Transverse colon (tissue), 4 donors: ENCODE results near the gene WAPL. TPM values are rescaled to one million over a fixed set of nuclear protein-coding genes. Genes with fewer than 3 reads are reported as not detected.

Experiments
- DNase-seq: peaks from one replicate; pipeline ENCODE4 v3.0.0-alpha.2; 2019
- H3K27ac ChIP-seq, 4 donors: fragments of 200-600 bp; sonication (generic); 2 replicates each; pipeline ENCODE4 v1.5.1; 2016 to 2018; ENCODE audit warnings: inconsistent platforms in 4 of 4
- H3K27me3 ChIP-seq: fragments of 200-600 bp; sonication (generic); 2 replicates; pipeline ENCODE4 v1.5.1; 2017; ENCODE audit warnings: inconsistent platforms
- H3K36me3 ChIP-seq, 4 donors: fragments of 200-600 bp; sonication (generic); 2 replicates each; pipeline ENCODE4 v1.5.1; 2017 to 2019; ENCODE audit warnings: inconsistent platforms in 4 of 4
- H3K4me1 ChIP-seq, 4 donors: fragments of 200-600 bp; sonication (generic); 2 replicates each; pipeline ENCODE4 v1.5.1; 2017 to 2020; ENCODE audit warnings: inconsistent platforms in 4 of 4
- H3K4me3 ChIP-seq, 4 donors: fragments of 200-600 bp; sonication (generic); 1 replicate in 1 of 4; 2 replicates in 3 of 4; pipeline versions ENCODE4 v1.5.1 to v1.6.1; 2017 to 2019; ENCODE audit warnings: inconsistent platforms in 4 of 4
- H3K9me3 ChIP-seq, 2 donors: fragments of 200-600 bp; sonication (generic); 2 replicates each; pipeline ENCODE4 v1.5.1; 2017 to 2019; ENCODE audit warnings: inconsistent platforms in 2 of 2
- CTCF ChIP-seq, 5 experiments: fragments of 200-600 bp in 3 of 5; fragments of 450-650 bp in 2 of 5; sonication (generic) in 3 of 5; IDR thresholded peaks; 1 replicate in 2 of 5; 2 replicates in 3 of 5; pipeline ENCODE4 v1.5.1; 2016 to 2017; ENCODE audit warnings: antibody characterized with exemption in 5 of 5, inconsistent platforms in 3 of 5, mild to moderate bottlenecking in 2 of 5, moderate library complexity in 1 of 5
- EP300 ChIP-seq: sonication (generic); formaldehyde crosslinking; IDR thresholded peaks from one replicate; pipeline ENCODE4 v1.6.1; 2017; ENCODE audit warnings: antibody characterized with exemption, low read depth
- POLR2A ChIP-seq: fragments of 450-650 bp; IDR thresholded peaks from one replicate; pipeline ENCODE4 v1.6.1; 2016; ENCODE audit warnings: antibody characterized with exemption, mild to moderate bottlenecking, moderate library complexity
- POLR2AphosphoS5 ChIP-seq, 3 donors: sonication (generic); formaldehyde crosslinking; IDR thresholded peaks; one replicate each; pipeline ENCODE4 v1.6.1; 2016; ENCODE audit warnings: antibody characterized with exemption in 3 of 3
- WGBS, 2 donors: methylation state at CpG; one replicate each; pipeline ENCODE4 v1.1.5; 2018; ENCODE audit warnings: low coverage in 1 of 2; 5-methylcytosine and 5-hydroxymethylcytosine counted together
- in situ Hi-C, 4 donors: fragments of 200-750 bp; cut with MboI; loops; one replicate each; pipeline versions ENCODE4 v1.15.0 to v1.15.1; 2017; ENCODE audit warnings: low sequenced_read_pairs in 3 of 4, low pct_ligation_motif_present in 1 of 4, low pct_unique_long_range_greater_than_20kb in 1 of 4
- intact Hi-C: fragments of 100-400 bp; cut with DNase I; formaldehyde crosslinking; loops from one replicate; pipeline ENCODE4 v1.15.1; 2023; ENCODE audit warnings: low total_unique reads
- total RNA-seq, 4 donors: library from RNA; depleted of rRNA; stranded (reverse); fragments of >200 nt; gene quantifications; one replicate each; pipeline ENCODE4 v1.1.0, GENCODE V29; 2016

WAPL gene
- total RNA-seq, 4 donors from 2014 or later: 26.6 to 71.4 (median 41.0) TPM

GRCh38 chr10:86518781-86519180, 2.8 kb downstream of the WAPL start:
- WGBS, 2 donors: 60 to 65% methylated on average over 3 of the region's 3 CpGs
- intact Hi-C loops: no loop called here

GRCh38 chr10:86512137-86512536, 9.5 kb downstream of the WAPL start:
- WGBS, 2 donors: 73 to 90% methylated on average over 2 of the region's 2 CpGs
- no peak overlapping the region for H3K27ac ChIP-seq
- in situ Hi-C loops: no loop called here

More at GRCh38 chr10:86518781-86519180, 2.8 kb downstream of the WAPL start:
- Histone ChIP-seq H3K4me3 (no peak overlapping the region), H3K4me1 (peaks cover 22 to 67% (median 39%) of the 10 kb centered on the region in 4 donors), H3K9me3 (no peaks in the 10 kb centered on the region), H3K36me3 (peaks cover 0 to 19% (median 0%) of the 10 kb centered on the region in 4 donors), H3K27me3 (no peaks in the 10 kb centered on the region), H3K27ac (no peak overlapping the region)
- DNase-seq: no peak
- TF ChIP-seq CTCF (IDR thresholded peaks at IDR 0.05) (no peak), POLR2A (no peak), EP300 (no peak), POLR2AphosphoS5 (IDR thresholded peaks at IDR 0.05) (no peak)
- in situ Hi-C loops: no loop called here

GRCh38 chr10:86511027-86511865, 10.3 kb downstream of the WAPL start:
- Histone ChIP-seq H3K36me3 (peaks cover 0 to 13% (median 0%) of the 10 kb centered on the region in 4 donors), H3K27ac (no peak overlapping the region), H3K4me3 (no peak overlapping the region), H3K27me3 (no peaks in the 10 kb centered on the region), H3K4me1 (peaks cover 7 to 30% (median 9%) of the 10 kb centered on the region in 4 donors), H3K9me3 (no peaks in the 10 kb centered on the region)
- WGBS, 2 donors: 94 to 97% methylated on average over 4 to 5 of the region's 5 CpGs
- no peak for DNase-seq
- intact Hi-C loops: no loop called here
- TF ChIP-seq POLR2A: no peak
- TF ChIP-seq EP300: no peak
- no peak for TF ChIP-seq CTCF (IDR thresholded peaks at IDR 0.05)
- TF ChIP-seq POLR2AphosphoS5 (IDR thresholded peaks at IDR 0.05): no peak
- in situ Hi-C loops: no loop called here

More at GRCh38 chr10:86512137-86512536, 9.5 kb downstream of the WAPL start:
- DNase-seq: no peak
- Histone ChIP-seq H3K36me3 (peaks cover 0 to 16% (median 0%) of the 10 kb centered on the region in 4 donors), H3K27me3 (no peaks in the 10 kb centered on the region), H3K4me1 (peaks cover 7 to 34% (median 9%) of the 10 kb centered on the region in 4 donors), H3K9me3 (no peaks in the 10 kb centered on the region), H3K4me3 (no peak overlapping the region)
- no peak for TF ChIP-seq POLR2A
- no peak for TF ChIP-seq POLR2AphosphoS5 (IDR thresholded peaks at IDR 0.05)
- no peak for TF ChIP-seq EP300
- TF ChIP-seq CTCF (IDR thresholded peaks at IDR 0.05): no peak
- intact Hi-C loops: no loop called here

GRCh38 chr10:86509145-86509544, 12.4 kb downstream of the WAPL start:
- intact Hi-C loops: no loop called here
- TF ChIP-seq POLR2AphosphoS5 (IDR thresholded peaks at IDR 0.05) (no peak), POLR2A (no peak), EP300 (no peak), CTCF (IDR thresholded peaks at IDR 0.05) (no peak)

More at GRCh38 chr10:86509145-86509544, 12.4 kb downstream of the WAPL start:
- Histone ChIP-seq H3K27me3 (no peaks in the 10 kb centered on the region), H3K4me3 (no peak overlapping the region), H3K27ac (no peak overlapping the region), H3K4me1 (peaks cover 3 to 25% (median 8%) of the 10 kb centered on the region in 4 donors), H3K36me3 (peaks cover 0 to 8% (median 2%) of the 10 kb centered on the region in 4 donors), H3K9me3 (no peaks in the 10 kb centered on the region)
- DNase-seq: no peak
- 94 to 96% methylated on average over 3 of the region's 3 CpGs for WGBS, 2 donors
- in situ Hi-C loops: no loop called here
